Neural cell (in vitro differentiated cells): ENCODE measurements around the gene IKBKG. TPM values are rescaled to one million over a fixed set of nuclear protein-coding genes. Genes with fewer than 3 reads are reported as not detected.
A peak's percentile ranks its signal among the peaks of the same experiment; 100 is the strongest.

Experiments
- H2AFZ ChIP-seq: fragments of 200-600, 300-800 bp; sonication (generic), shearing (Covaris generic); 2 replicates; pipeline ENCODE4 v1.6.0; 2014; ENCODE audit warnings: low read depth, mild to moderate bottlenecking, antibody characterized with exemption, low read length, moderate library complexity
- H3F3A ChIP-seq: fragments of 200-600 bp; shearing (Covaris generic); 2 replicates; pipeline ENCODE4 v1.6.1; 2016; ENCODE audit warnings: mild to moderate bottlenecking, moderate library complexity, mixed read lengths, antibody characterized with exemption, low read length; ENCODE audit not compliant: insufficient read depth, poor library complexity, severe bottlenecking
- H3K27ac ChIP-seq: fragments of 200-600, 300-800 bp; sonication (generic), shearing (Covaris generic); 2 replicates; pipeline ENCODE4 v1.5.1; 2014; ENCODE audit warnings: mild to moderate bottlenecking, low read length, moderate library complexity
- H3K27me3 ChIP-seq: fragments of 300-800, 200-600 bp; sonication (generic), shearing (Covaris generic); 2 replicates; pipeline ENCODE4 v1.6.0; 2014; ENCODE audit warnings: mild to moderate bottlenecking, low read depth, low read length, moderate library complexity; ENCODE audit not compliant: insufficient read depth
- H3K36me3 ChIP-seq: fragments of 300-800, 200-600 bp; sonication (generic), shearing (Covaris generic); 2 replicates; pipeline ENCODE4 v1.5.1; 2014; ENCODE audit warnings: mild to moderate bottlenecking, antibody characterized with exemption, low read length, moderate library complexity; ENCODE audit not compliant: insufficient read depth
- H3K4me2 ChIP-seq: fragments of 300-800, 200-600 bp; sonication (generic), shearing (Covaris generic); 2 replicates; pipeline ENCODE4 v1.6.0; 2014; ENCODE audit warnings: mild to moderate bottlenecking, low read length
- H3K4me3 ChIP-seq: fragments of 300-800, 200-600 bp; sonication (generic), shearing (Covaris generic); 2 replicates; pipeline ENCODE4 v1.5.1; 2014; ENCODE audit warnings: mild to moderate bottlenecking, low read length, moderate library complexity
- H3K79me2 ChIP-seq: fragments of 200-600 bp; shearing (Covaris generic); replicated peaks from 2 replicates; pipeline ENCODE4 v1.6.0; 2014; ENCODE audit warnings: mild to moderate bottlenecking, low read length, moderate library complexity; ENCODE audit not compliant: insufficient read depth
- H3K9ac ChIP-seq: fragments of 300-800, 200-600 bp; sonication (generic), shearing (Covaris generic); 2 replicates; pipeline ENCODE4 v1.6.1; 2016; ENCODE audit warnings: mild to moderate bottlenecking, low read length, mixed read lengths
- H3K9me2 ChIP-seq: fragments of 200-600 bp; shearing (Covaris generic); 2 replicates; pipeline ENCODE4 v1.6.1; 2016; ENCODE audit warnings: mild to moderate bottlenecking, low read length, mixed read lengths; ENCODE audit not compliant: insufficient read depth
- H3K9me3 ChIP-seq: fragments of 200-600, 300-800 bp; sonication (generic), shearing (Covaris generic); 2 replicates; pipeline ENCODE4 v1.6.1; 2016; ENCODE audit warnings: mild to moderate bottlenecking, mixed run types, low read length, moderate library complexity, mixed read lengths
- H4K20me1 ChIP-seq: fragments of 200-600 bp; shearing (Covaris generic); 2 replicates; pipeline ENCODE4 v1.6.1; 2016; ENCODE audit warnings: mild to moderate bottlenecking, mixed run types; ENCODE audit not compliant: insufficient read depth
- EP300 ChIP-seq: fragments of 450-650 bp; conservative IDR thresholded peaks from 2 replicates; pipeline ENCODE4 v1.6.1; 2014; ENCODE audit warnings: antibody characterized with exemption, mild to moderate bottlenecking, moderate library complexity; ENCODE audit not compliant: poor library complexity, severe bottlenecking
- EZH2 ChIP-seq: fragments of 200-600, 300-800 bp; shearing (Covaris generic), sonication (generic); IDR thresholded peaks from 2 replicates; pipeline ENCODE4 v1.6.1; 2014; ENCODE audit warnings: antibody characterized with exemption, low read length, borderline replicate concordance, mild to moderate bottlenecking; ENCODE audit not compliant: insufficient read depth, poor library complexity, severe bottlenecking
- MXI1 ChIP-seq: fragments of 450-650 bp; conservative IDR thresholded peaks from 2 replicates; pipeline ENCODE4 v1.6.1; 2014; ENCODE audit warnings: antibody characterized with exemption, mild to moderate bottlenecking; ENCODE audit not compliant: poor library complexity, severe bottlenecking
- POLR2AphosphoS5 ChIP-seq: IDR thresholded peaks from 2 replicates; pipeline ENCODE4 v1.6.1; 2012
- RAD21 ChIP-seq: fragments of 450-650 bp; conservative IDR thresholded peaks from 2 replicates; pipeline ENCODE4 v1.6.1; 2014; ENCODE audit warnings: antibody characterized with exemption, mild to moderate bottlenecking, moderate library complexity
- REST ChIP-seq: IDR thresholded peaks from 2 replicates; pipeline ENCODE4 v1.6.1; 2012; ENCODE audit warnings: borderline replicate concordance
- SMC3 ChIP-seq: fragments of 450-650 bp; conservative IDR thresholded peaks from 2 replicates; pipeline ENCODE4 v1.6.1; 2014; ENCODE audit warnings: antibody characterized with exemption, mild to moderate bottlenecking, moderate library complexity; ENCODE audit not compliant: poor library complexity
- TAF1 ChIP-seq: IDR thresholded peaks from 2 replicates; pipeline ENCODE4 v1.6.1; 2012; ENCODE audit warnings: low read depth
- polyA plus RNA-seq: library from polyadenylated mRNA; depleted of rRNA; stranded (reverse); fragments of >200 nt; gene quantifications from 2 replicates; pipeline ENCODE4 v1.2.3, GENCODE V29; 2014
- TF ChIP-seq, protein P1 (sequence below): fragments of 450-650 bp; IDR thresholded peaks from 2 replicates; pipeline ENCODE4 v1.5.1; 2014; ENCODE audit warnings: antibody characterized with exemption, mild to moderate bottlenecking, moderate library complexity; ENCODE audit not compliant: poor library complexity, severe bottlenecking

IKBKG gene
- polyA plus RNA-seq, 1 donor from 2014 or later, result 37.7 TPM

DNA sequence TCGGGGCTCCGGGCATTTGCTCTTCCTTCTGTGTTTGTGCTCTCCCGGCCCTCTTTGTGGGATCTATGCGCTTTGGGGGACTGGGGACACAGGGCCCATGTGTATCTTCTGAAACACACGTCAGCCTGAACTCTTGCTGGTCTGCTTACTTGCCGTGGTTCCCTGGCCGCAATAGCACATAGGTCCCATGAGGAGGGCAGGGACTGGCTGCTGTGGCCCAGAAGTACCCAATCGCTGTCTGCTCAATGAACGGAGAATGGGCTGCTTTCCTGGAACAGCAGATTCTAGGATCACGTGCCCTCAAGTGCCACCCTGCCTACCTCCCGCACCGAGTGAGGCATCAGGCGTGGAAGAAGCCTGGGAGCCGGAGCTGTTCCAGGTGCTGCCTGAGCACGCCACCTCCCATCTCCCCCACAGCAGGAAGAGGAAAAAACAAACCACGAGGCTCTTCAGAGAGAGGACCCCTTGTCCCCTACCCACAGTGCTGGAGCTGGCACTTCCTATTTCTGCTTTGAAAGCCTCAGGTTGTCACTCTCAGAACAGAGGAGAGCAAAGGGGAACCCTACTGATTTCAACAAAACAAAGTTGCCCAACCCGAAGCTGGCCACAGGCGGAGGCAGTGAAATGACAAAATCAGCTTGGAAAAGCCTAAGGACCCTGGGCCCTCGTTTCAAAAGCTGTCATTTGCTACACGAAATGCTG is 4.5 kb upstream of the IKBKG start:
- Histone ChIP-seq H3F3A (no peaks in the 10 kb centered on the region), H3K27ac (no peak overlapping the region), H3K4me3 (no peak overlapping the region), H3K9me2 (no peaks in the 10 kb centered on the region), H3K36me3 (no peaks in the 10 kb centered on the region), H4K20me1 (no peaks in the 10 kb centered on the region), H3K79me2 (no peaks in the 10 kb centered on the region), H2AFZ (no peak overlapping the region), H3K27me3 (no peaks in the 10 kb centered on the region), H3K9me3 (no peaks in the 10 kb centered on the region), H3K4me2 (no peak overlapping the region), H3K9ac (no peak overlapping the region)
- TF ChIP-seq EZH2 (no peak), TAF1 (no peak), POLR2AphosphoS5 (no peak), RAD21 (no peak), EP300 (no peak), MXI1 (no peak), SMC3 (no peak), REST (no peak)
- TF ChIP-seq, protein P1, sequence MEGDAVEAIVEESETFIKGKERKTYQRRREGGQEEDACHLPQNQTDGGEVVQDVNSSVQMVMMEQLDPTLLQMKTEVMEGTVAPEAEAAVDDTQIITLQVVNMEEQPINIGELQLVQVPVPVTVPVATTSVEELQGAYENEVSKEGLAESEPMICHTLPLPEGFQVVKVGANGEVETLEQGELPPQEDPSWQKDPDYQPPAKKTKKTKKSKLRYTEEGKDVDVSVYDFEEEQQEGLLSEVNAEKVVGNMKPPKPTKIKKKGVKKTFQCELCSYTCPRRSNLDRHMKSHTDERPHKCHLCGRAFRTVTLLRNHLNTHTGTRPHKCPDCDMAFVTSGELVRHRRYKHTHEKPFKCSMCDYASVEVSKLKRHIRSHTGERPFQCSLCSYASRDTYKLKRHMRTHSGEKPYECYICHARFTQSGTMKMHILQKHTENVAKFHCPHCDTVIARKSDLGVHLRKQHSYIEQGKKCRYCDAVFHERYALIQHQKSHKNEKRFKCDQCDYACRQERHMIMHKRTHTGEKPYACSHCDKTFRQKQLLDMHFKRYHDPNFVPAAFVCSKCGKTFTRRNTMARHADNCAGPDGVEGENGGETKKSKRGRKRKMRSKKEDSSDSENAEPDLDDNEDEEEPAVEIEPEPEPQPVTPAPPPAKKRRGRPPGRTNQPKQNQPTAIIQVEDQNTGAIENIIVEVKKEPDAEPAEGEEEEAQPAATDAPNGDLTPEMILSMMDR, result no peak

DNA sequence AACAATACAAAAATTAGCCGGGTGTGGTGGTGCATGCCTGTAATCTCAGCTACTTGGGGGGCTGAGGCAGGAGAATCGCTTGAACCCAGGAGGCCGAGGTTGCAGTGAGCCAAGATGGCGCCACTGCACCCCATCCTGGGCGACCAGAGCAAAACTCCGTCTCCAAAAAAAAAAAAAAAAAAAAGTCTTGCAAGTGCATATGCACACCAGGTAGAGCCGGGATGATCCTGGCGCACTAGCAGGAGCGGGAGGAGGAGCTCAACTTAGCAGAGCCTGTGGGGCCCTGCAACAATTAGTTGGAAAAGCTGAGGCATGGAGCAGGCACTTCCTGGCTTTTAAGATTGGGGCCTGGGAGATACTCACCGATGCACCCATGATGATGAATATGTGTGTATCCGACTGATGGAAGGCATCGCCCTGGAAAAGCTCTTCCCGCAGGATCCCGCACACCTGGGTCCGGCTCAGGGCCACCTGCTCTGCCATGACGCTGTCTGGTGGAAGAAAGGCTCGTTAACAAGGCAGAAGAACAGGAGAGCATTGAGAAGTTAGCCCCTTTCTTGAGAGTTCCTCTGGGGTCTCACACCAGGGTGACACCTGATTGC is 1.6 kb upstream of the IKBKG start:
- peak overlapping the region; percentile 85 for H3K9ac ChIP-seq
- no peaks in the 10 kb centered on the region for H3F3A ChIP-seq
- H3K36me3 ChIP-seq, result no peaks in the 10 kb centered on the region
- no peak overlapping the region for H3K27ac ChIP-seq
- H3K9me3 ChIP-seq, result no peaks in the 10 kb centered on the region
- H3K9me2 ChIP-seq, result no peaks in the 10 kb centered on the region
- peaks cover 10% of the 10 kb centered on the region for H3K79me2 ChIP-seq
- peak overlapping the region; percentile 81 for H3K4me3 ChIP-seq
- H2AFZ ChIP-seq, result no peak overlapping the region
- H3K4me2 ChIP-seq, result peak overlapping the region; percentile 55
- H3K27me3 ChIP-seq, result no peaks in the 10 kb centered on the region
- no peak for TF ChIP-seq EP300
- no peak for TF ChIP-seq RAD21
- TF ChIP-seq EZH2, result no peak
- no peak for TF ChIP-seq MXI1
- TF ChIP-seq POLR2AphosphoS5, result no peak
- TF ChIP-seq SMC3, result no peak
- no peak for TF ChIP-seq REST
- no peak for TF ChIP-seq TAF1
- TF ChIP-seq, protein P1, result no peak
- H4K20me1 ChIP-seq, result no peaks in the 10 kb centered on the region
